Medulla oblongata (tissue), 1 donor: ENCODE data around the gene GNAT2.

Experiments used
- DNase-seq: peaks from one replicate; pipeline ENCODE4 v3.0.0-alpha.2; 2015; ENCODE audit errors: extremely low spot score

The GNAT2 gene

DNA sequence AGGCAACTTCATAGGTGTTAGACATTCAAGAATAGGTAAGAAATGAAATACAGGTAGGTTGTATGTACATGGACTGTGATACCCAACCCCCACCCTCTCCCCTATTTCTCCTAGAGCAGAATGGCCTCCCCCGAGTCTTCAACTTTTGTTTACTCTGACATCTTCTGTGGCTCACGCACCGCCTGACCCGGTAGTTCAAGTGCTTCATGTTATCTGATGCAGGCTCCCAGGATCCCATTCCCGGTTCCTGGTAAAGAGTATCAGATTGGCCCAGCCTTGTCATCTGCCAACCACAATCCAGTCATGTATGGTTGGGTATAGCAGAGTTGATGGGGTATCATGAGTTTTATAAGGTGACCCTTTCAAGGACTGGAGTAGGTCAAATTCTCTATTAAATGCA lies 61.9 kb downstream of the GNAT2 start:
- DNase-seq, result no peak

DNA sequence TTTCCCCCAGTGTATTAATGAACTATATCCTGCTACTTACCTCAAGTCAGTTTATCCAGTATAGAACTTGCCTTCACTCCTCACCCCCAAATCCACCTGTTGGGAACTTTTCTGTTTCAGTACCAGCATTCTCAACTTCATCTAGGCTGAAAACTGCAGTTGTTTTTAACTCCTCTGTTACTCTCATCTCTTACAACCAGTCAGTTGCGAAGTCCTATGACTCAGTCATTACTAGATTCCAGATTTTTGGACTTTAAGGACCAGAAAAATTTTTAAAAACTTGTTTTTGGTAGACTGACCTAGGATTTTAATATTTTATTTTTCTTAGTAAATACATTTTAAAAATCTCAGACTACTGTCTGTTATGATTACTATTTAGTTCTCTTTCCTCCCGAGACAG lies 62.9 kb downstream of the GNAT2 start:
- DNase-seq, result no peak
